Kidney epithelial cell (primary cell): ENCODE measurements around the gene CD3E. TPM values are rescaled to one million over a fixed set of nuclear protein-coding genes. Genes with fewer than 3 reads are reported as not detected.
"Not testable (repeated sequence)": the region's sequence is repeated elsewhere in the genome, so short reads cannot be mapped to it uniquely, and the experiment has no call there.

ENCODE experiments used
- DNase-seq: peaks from one replicate; pipeline ENCODE4 v3.0.0-alpha.2; 2010; ENCODE audit warnings: low read depth
- H3K27me3 ChIP-seq: 2 replicates; pipeline ENCODE4 v1.6.0; 2011; ENCODE audit warnings: low read length; ENCODE audit not compliant: control insufficient read depth, insufficient read depth
- H3K36me3 ChIP-seq: 2 replicates; pipeline ENCODE4 v1.5.1; 2011; ENCODE audit warnings: low read length; ENCODE audit not compliant: control insufficient read depth, insufficient read depth
- H3K4me3 ChIP-seq: 2 replicates; pipeline ENCODE4 v1.5.1; 2011; ENCODE audit warnings: low read depth, mild to moderate bottlenecking, control low read depth, low read length
- CTCF ChIP-seq: IDR thresholded peaks from 2 replicates; pipeline ENCODE4 v1.5.1; 2011; ENCODE audit warnings: mild to moderate bottlenecking, moderate library complexity, low read length, control low read depth, inconsistent platforms; ENCODE audit not compliant: insufficient read depth, poor library complexity, severe bottlenecking
- total RNA-seq: library from RNA; depleted of rRNA; stranded (reverse); fragments of >200 nt; gene quantifications from 2 replicates; pipeline ENCODE4 v1.2.3, GENCODE V29; 2015

Gene CD3E
- total RNA-seq, 1 donor from 2014 or later: not detected

GRCh38 chr11:118306556-118306955 lies 2.0 kb downstream of the CD3E start:
- DNase-seq: no peak

GRCh38 chr11:118308995-118309528 lies 4.5 kb downstream of the CD3E start:
- not testable (repeated sequence) for H3K4me3 ChIP-seq, DNase-seq, H3K36me3 ChIP-seq, H3K27me3 ChIP-seq

More at GRCh38 chr11:118306556-118306955, 2.0 kb downstream of the CD3E start:
- TF ChIP-seq CTCF: no peak
- Histone ChIP-seq H3K36me3 (no peaks in the 10 kb centered on the region), H3K4me3 (no peak overlapping the region), H3K27me3 (peaks cover 2% of the 10 kb centered on the region)

- H3K36me3 ChIP-seq: no peaks in the 10 kb centered on the region
- no peak for TF ChIP-seq CTCF
- peaks cover 4% of the 10 kb centered on the region for H3K27me3 ChIP-seq
- no peak overlapping the region for H3K4me3 ChIP-seq
- DNase-seq: no peak
Observed at GRCh38 chr11:118310271-118310670, 5.7 kb downstream of the CD3E start.

- no peaks in the 10 kb centered on the region for H3K36me3 ChIP-seq
- TF ChIP-seq CTCF: no peak
- peaks cover 4% of the 10 kb centered on the region for H3K27me3 ChIP-seq
Observed at GRCh38 chr11:118310781-118311485, 6.4 kb downstream of the CD3E start.

GRCh38 chr11:118311518-118311917 lies 7.0 kb downstream of the CD3E start:
- H3K4me3 ChIP-seq: no peak overlapping the region
- DNase-seq: no peak
- peaks cover 4% of the 10 kb centered on the region for H3K27me3 ChIP-seq
- no peak for TF ChIP-seq CTCF
- H3K36me3 ChIP-seq: no peaks in the 10 kb centered on the region

More at GRCh38 chr11:118310781-118311485, 6.4 kb downstream of the CD3E start:
- no peak for DNase-seq
- H3K4me3 ChIP-seq: no peak overlapping the region

GRCh38 chr11:118312328-118312727 lies 7.8 kb downstream of the CD3E start:
- TF ChIP-seq CTCF: no peak
- no peak overlapping the region for H3K4me3 ChIP-seq
- DNase-seq: no peak
- H3K27me3 ChIP-seq: peaks cover 4% of the 10 kb centered on the region
- H3K36me3 ChIP-seq: no peaks in the 10 kb centered on the region
